ENCODE measurements around the gene MTMR10.

The MTMR10 gene

GRCh38 chr15:30991255-30992235 lies at the start of gene MTMR10:
MTMR10 (minus strand) TSS chr15:30991628; CDS start chr15:30991506, 122 bp downstream.
- H3K36me3 Mint-ChIP-seq (ENCODE audit: low read depth): peaks cover 4% of the 10 kb centered on the region
- peak within 1 kb of the TSS; percentile 93 for H3K4me3 Mint-ChIP-seq
- H3K27me3 Mint-ChIP-seq (ENCODE audit: low read depth): peaks cover 15% of the 10 kb centered on the region
- peak within 1 kb of the TSS; percentile 91 for H3K27ac Mint-ChIP-seq
- peaks cover 16% of the 10 kb centered on the region for H3K4me1 Mint-ChIP-seq (ENCODE audit: low read depth)
- no peaks in the 10 kb centered on the region for H3K9me3 Mint-ChIP-seq

GRCh38 chr15:31040611-31041010 lies 49.2 kb upstream of the MTMR10 start:
- H3K36me3 Mint-ChIP-seq (ENCODE audit: low read depth): no peaks in the 10 kb centered on the region
- H3K4me1 Mint-ChIP-seq (ENCODE audit: low read depth): no peaks in the 10 kb centered on the region
- H3K27ac Mint-ChIP-seq: no peak overlapping the region
- peaks cover 17% of the 10 kb centered on the region for H3K27me3 Mint-ChIP-seq (ENCODE audit: low read depth)
- H3K4me3 Mint-ChIP-seq: no peak overlapping the region
- H3K9me3 Mint-ChIP-seq: no peaks in the 10 kb centered on the region

- H3K9me3 Mint-ChIP-seq: no peaks in the 10 kb centered on the region
- no peak overlapping the region for H3K4me3 Mint-ChIP-seq
- no peaks in the 10 kb centered on the region for H3K36me3 Mint-ChIP-seq (ENCODE audit: low read depth)
- H3K27ac Mint-ChIP-seq: no peak overlapping the region
- peaks cover 13% of the 10 kb centered on the region for H3K27me3 Mint-ChIP-seq (ENCODE audit: low read depth)
- no peaks in the 10 kb centered on the region for H3K4me1 Mint-ChIP-seq (ENCODE audit: low read depth)
Measured at GRCh38 chr15:31039961-31040360, 48.5 kb upstream of the MTMR10 start.

GRCh38 chr15:31037731-31038477 lies 46.5 kb upstream of the MTMR10 start:
- Mint-ChIP-seq H3K4me1 (ENCODE audit: low read depth) (no peaks in the 10 kb centered on the region), H3K9me3 (no peaks in the 10 kb centered on the region), H3K36me3 (ENCODE audit: low read depth) (no peaks in the 10 kb centered on the region), H3K27ac (no peak overlapping the region), H3K27me3 (ENCODE audit: low read depth) (peaks cover 6% of the 10 kb centered on the region), H3K4me3 (no peak overlapping the region)

GRCh38 chr15:31036783-31037182 lies 45.4 kb upstream of the MTMR10 start:
- Mint-ChIP-seq H3K27ac (no peak overlapping the region), H3K27me3 (ENCODE audit: low read depth) (peaks cover 6% of the 10 kb centered on the region), H3K36me3 (ENCODE audit: low read depth) (no peaks in the 10 kb centered on the region), H3K4me1 (ENCODE audit: low read depth) (peaks cover under 1% of the 10 kb centered on the region), H3K4me3 (no peak overlapping the region), H3K9me3 (no peaks in the 10 kb centered on the region)

GRCh38 chr15:31035610-31036009 lies 44.2 kb upstream of the MTMR10 start:
- no peak overlapping the region for H3K27ac Mint-ChIP-seq
- no peak overlapping the region for H3K4me3 Mint-ChIP-seq

GRCh38 chr15:31034152-31034551 lies 42.7 kb upstream of the MTMR10 start:
- H3K36me3 Mint-ChIP-seq (ENCODE audit: low read depth): no peaks in the 10 kb centered on the region
- H3K27ac Mint-ChIP-seq: no peak overlapping the region
- H3K9me3 Mint-ChIP-seq: no peaks in the 10 kb centered on the region
- peaks cover 4% of the 10 kb centered on the region for H3K4me1 Mint-ChIP-seq (ENCODE audit: low read depth)
- H3K4me3 Mint-ChIP-seq: no peak overlapping the region
- H3K27me3 Mint-ChIP-seq (ENCODE audit: low read depth): peaks cover 9% of the 10 kb centered on the region

More at GRCh38 chr15:31035610-31036009, 44.2 kb upstream of the MTMR10 start:
- peaks cover 4% of the 10 kb centered on the region for H3K27me3 Mint-ChIP-seq (ENCODE audit: low read depth)
- peaks cover 4% of the 10 kb centered on the region for H3K4me1 Mint-ChIP-seq (ENCODE audit: low read depth)
- H3K9me3 Mint-ChIP-seq: no peaks in the 10 kb centered on the region
- no peaks in the 10 kb centered on the region for H3K36me3 Mint-ChIP-seq (ENCODE audit: low read depth)

GRCh38 chr15:31032961-31033371 lies 41.5 kb upstream of the MTMR10 start:
- Mint-ChIP-seq H3K27ac (no peak overlapping the region), H3K4me1 (ENCODE audit: low read depth) (peaks cover 4% of the 10 kb centered on the region), H3K9me3 (no peaks in the 10 kb centered on the region), H3K4me3 (no peak overlapping the region), H3K27me3 (ENCODE audit: low read depth) (peaks cover 21% of the 10 kb centered on the region), H3K36me3 (ENCODE audit: low read depth) (no peaks in the 10 kb centered on the region)

GRCh38 chr15:31031471-31032067 lies 40.1 kb upstream of the MTMR10 start:
- no peak overlapping the region for H3K4me3 Mint-ChIP-seq
- H3K27ac Mint-ChIP-seq: no peak overlapping the region
- peaks cover 24% of the 10 kb centered on the region for H3K27me3 Mint-ChIP-seq (ENCODE audit: low read depth)
- no peaks in the 10 kb centered on the region for H3K9me3 Mint-ChIP-seq
- peaks cover 4% of the 10 kb centered on the region for H3K4me1 Mint-ChIP-seq (ENCODE audit: low read depth)
- no peaks in the 10 kb centered on the region for H3K36me3 Mint-ChIP-seq (ENCODE audit: low read depth)

- Mint-ChIP-seq H3K4me1 (ENCODE audit: low read depth) (peaks cover 5% of the 10 kb centered on the region), H3K4me3 (no peak overlapping the region), H3K36me3 (ENCODE audit: low read depth) (no peaks in the 10 kb centered on the region), H3K9me3 (no peaks in the 10 kb centered on the region), H3K27me3 (ENCODE audit: low read depth) (peaks cover 26% of the 10 kb centered on the region), H3K27ac (no peak overlapping the region)
Measured at GRCh38 chr15:31027910-31028578, 36.6 kb upstream of the MTMR10 start.

- Mint-ChIP-seq H3K27me3 (ENCODE audit: low read depth) (peaks cover 28% of the 10 kb centered on the region), H3K4me1 (ENCODE audit: low read depth) (peaks cover 3% of the 10 kb centered on the region), H3K4me3 (no peak overlapping the region), H3K27ac (no peak overlapping the region), H3K9me3 (no peaks in the 10 kb centered on the region), H3K36me3 (ENCODE audit: low read depth) (no peaks in the 10 kb centered on the region)
Measured at GRCh38 chr15:31025996-31026395, 34.6 kb upstream of the MTMR10 start.

GRCh38 chr15:31024979-31025378 lies 33.6 kb upstream of the MTMR10 start:
- peaks cover 27% of the 10 kb centered on the region for H3K27me3 Mint-ChIP-seq (ENCODE audit: low read depth)
- no peaks in the 10 kb centered on the region for H3K36me3 Mint-ChIP-seq (ENCODE audit: low read depth)
- H3K9me3 Mint-ChIP-seq: no peaks in the 10 kb centered on the region

GRCh38 chr15:31024330-31024729 lies 32.9 kb upstream of the MTMR10 start:
- Mint-ChIP-seq H3K27me3 (ENCODE audit: low read depth) (peaks cover 21% of the 10 kb centered on the region), H3K4me3 (no peak overlapping the region), H3K4me1 (ENCODE audit: low read depth) (peaks cover 3% of the 10 kb centered on the region), H3K27ac (no peak overlapping the region), H3K36me3 (ENCODE audit: low read depth) (no peaks in the 10 kb centered on the region), H3K9me3 (no peaks in the 10 kb centered on the region)

More at GRCh38 chr15:31024979-31025378, 33.6 kb upstream of the MTMR10 start:
- H3K4me3 Mint-ChIP-seq: no peak overlapping the region
- H3K27ac Mint-ChIP-seq: no peak overlapping the region
- peaks cover 3% of the 10 kb centered on the region for H3K4me1 Mint-ChIP-seq (ENCODE audit: low read depth)

GRCh38 chr15:31023841-31024240 lies 32.4 kb upstream of the MTMR10 start:
- Mint-ChIP-seq H3K27me3 (ENCODE audit: low read depth) (peaks cover 16% of the 10 kb centered on the region), H3K4me1 (ENCODE audit: low read depth) (peaks cover 3% of the 10 kb centered on the region), H3K36me3 (ENCODE audit: low read depth) (no peaks in the 10 kb centered on the region), H3K9me3 (no peaks in the 10 kb centered on the region), H3K4me3 (no peak overlapping the region), H3K27ac (no peak overlapping the region)
